GM18868 (cell line): Measurements from ENCODE around the gene TRMT1.
"Not testable (repeated sequence)": the region's sequence is repeated elsewhere in the genome, so short reads cannot be mapped to it uniquely, and the experiment has no call there.

ENCODE experiments used
- ATAC-seq: cut with Tn5 transposase; IDR thresholded peaks from one replicate; pipeline ENCODE4 v1.9.1; 2021; ENCODE audit warnings: mild to moderate bottlenecking, moderate library complexity; ENCODE audit not compliant: unreplicated experiment

Gene TRMT1

DNA sequence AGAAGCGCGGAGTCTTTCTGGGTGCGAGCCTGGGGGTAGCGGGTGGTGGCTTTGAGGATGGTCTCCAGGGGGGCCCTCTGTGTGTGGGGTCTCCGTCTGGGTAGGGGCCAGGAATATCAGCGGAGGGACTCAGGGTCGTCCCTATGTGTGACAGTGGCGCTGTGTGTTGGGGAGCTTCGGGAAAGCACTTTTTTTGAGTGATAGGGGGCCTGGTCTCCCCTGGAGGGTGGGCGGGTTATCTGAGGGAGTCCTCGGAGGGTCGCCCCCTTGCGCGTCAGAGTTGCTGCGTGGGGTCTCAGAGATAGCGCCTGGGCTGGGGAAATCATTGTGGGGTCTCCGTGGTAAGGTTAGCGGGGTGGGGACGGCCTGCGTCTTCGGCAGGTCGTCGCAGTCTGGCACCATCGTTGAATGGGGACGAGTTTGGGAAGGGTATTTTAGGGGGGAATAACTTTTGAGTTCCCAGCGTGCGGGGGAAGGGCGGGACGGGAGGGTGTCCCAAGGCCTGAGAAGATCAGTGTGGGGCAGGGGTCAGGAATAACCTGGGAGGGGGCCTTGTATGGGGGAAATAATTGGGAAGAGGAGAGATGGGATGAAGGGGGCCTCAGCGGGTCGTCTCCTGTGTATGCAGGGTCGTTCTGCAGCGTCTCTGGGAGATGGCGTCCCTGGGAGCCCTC is 34.5 kb upstream of the TRMT1 start:
- peak; percentile 3 for ATAC-seq

DNA sequence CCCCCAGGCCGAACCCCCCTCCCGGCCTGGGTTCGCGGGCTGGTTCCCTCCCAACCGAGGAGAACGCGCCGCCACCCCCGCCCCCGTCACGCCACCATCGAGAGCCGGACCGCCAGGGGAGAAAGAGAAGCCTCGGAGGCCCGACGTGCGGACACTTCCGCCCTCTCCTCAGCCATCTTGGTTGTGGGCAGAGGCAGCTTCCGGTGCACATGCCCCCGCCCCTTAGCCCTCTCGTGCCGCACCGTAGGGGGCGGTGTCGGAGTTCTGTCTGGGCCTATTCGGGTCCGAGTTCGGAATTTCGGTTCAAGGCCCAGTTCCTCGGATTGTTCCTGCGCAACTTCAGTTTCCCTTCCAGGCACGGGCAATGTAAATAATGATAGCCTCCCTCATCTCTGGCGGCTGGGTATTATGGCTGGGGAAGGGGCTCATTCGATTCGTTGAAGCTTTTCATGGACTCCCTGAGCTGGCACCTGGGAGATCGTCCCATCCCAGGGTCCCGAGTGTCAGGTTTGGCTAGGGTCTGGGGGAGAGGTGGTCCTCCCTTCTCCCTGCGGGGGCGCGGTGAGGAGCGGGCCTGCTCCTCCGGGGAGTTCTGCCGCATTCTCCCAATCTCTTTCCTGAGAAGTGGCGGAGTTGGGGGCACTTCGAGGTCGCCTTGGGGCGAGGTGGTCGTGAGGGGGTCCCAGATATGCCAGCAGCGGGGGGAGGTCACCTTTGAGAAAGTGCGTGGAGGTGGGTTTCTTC is 33.8 kb upstream of the TRMT1 start, which contains the start of the genes IER2 and STX10:
Gene IER2 (plus strand): TSS at position 225 of the 744 bp plus-strand sequence. CDS start 2,776 bp downstream, outside the sequence.
Gene STX10 (minus strand): TSS at position 189 of the 744 bp plus-strand sequence. CDS start 202 bp downstream, outside the sequence.
- ATAC-seq, result peak; percentile 33

DNA sequence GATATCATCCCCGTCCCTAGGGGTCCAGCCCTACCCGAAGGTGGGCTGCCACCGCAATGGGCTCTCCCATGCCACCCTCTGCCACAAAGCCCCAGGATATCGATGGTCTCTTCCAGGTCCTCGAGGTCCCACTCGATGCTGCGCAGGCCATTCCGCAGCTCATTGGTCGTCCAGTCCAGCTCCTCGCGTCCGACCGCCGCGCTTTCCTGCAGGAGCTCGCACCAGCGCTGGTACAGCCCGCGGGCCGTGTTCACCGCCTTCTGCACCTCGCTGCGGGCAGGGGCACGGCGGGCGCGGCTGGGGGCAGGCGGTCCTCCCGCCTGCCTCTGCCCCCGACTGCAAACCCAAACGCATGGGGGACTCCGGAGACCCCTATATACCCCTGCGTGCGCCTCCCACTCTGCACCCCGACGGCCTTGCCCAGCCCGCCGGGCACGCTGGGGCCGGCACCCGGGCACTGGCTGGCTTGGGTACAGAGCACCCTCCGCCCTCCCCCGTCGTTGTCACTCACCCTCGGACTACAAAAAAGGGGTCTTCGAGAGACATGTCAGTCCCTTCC is 33.2 kb upstream of the TRMT1 start:
- ATAC-seq, result no peak

DNA sequence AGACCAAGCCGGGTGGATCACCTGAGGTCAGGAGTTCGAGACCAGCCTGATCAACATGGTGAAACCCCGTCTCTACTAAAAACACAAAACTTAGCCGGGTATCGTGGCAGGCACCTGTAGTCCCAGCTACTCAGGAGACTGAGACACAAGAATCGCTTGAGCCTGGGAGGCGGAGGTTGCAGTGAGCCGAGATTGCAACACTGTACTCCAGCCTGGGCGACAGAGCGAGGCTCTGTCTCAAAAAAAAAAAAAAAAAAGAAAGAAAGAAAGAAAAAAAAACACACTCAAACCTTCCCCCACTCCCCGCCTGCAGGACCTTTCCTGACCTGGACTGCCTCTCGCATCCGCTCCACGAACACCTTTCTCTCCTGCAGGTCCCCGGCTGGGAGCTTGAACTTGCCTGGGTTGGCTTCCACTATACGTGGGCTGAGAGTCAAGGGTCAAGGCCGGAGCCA is 32.7 kb upstream of the TRMT1 start:
- not testable (repeated sequence) for ATAC-seq

DNA sequence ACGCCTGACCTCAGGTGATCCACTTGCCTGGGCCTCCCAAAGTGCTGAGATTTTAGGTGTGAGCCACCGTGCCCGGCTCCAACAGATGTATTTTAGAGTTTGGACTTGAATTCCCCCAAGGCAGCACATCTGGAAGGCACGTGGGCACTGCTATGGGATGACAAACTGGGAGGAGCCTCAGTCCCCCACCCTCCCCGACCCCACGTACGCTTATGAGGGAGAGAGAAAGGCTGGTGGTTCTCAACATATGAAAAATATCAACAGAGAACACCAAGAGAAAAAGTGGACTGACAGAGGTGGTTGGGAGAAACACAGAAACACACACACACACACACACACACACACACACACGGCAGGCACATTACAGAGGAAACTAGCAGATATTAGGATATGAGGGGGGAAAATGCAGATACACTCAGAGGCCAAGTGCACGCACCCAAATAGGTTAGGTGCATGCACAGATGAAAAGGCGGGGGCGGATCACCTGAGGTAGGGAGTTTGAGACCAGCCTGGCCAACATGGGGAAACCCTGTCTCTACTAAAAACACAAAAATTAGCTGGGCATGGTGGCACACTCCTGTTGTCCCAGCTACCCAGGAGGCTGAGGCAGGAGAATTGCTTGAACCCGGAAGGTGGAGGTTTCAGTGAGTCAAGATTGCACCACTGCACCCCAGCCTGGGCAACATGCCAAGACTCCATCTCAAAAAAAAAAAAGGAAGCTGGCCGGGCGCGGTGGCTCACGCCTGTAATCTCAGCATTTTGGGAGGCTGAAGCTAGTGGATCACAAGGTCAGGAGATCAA is 30.4 kb upstream of the TRMT1 start:
- ATAC-seq, result no peak

DNA sequence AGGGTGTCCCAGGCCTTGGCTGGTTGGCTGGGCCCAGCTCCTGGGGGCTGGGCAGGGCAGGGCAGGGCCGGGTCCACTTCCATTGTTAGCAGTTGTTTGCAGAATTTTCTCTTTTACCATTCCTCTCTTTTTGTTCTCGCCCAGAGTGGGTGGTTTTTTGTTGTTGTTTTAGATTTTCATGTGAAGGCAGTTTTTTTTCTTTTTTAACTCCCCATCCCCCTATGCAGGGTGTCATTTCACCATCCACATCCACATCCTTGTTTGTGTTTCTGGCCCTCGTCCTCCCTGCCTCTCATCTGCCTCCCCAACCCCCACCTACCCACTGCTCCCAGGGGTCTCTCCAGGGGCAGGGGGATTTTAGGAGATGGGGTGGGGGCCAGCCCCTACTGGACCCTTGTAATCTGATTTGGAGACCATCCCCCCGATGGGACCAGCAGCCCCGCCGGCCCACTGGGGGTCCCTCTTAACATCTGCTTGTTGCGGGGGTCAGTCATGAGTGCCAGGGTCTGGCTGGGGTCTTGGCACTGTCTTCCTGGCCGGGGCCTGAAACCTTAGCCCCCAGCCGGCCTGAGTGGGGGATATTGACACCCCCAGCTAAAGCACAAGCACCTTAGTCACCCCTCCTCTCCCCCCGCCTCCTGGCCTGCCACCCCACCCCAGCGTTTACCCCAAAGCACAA is 23.2 kb upstream of the TRMT1 start:
- ATAC-seq, result no peak

- no peak for ATAC-seq
These were observed 22.3 kb upstream of the TRMT1 start for GRCh38 chr19:13138916-13139198.

- no peak for ATAC-seq
These were observed 21.8 kb upstream of the TRMT1 start for GRCh38 chr19:13138171-13138915.

DNA sequence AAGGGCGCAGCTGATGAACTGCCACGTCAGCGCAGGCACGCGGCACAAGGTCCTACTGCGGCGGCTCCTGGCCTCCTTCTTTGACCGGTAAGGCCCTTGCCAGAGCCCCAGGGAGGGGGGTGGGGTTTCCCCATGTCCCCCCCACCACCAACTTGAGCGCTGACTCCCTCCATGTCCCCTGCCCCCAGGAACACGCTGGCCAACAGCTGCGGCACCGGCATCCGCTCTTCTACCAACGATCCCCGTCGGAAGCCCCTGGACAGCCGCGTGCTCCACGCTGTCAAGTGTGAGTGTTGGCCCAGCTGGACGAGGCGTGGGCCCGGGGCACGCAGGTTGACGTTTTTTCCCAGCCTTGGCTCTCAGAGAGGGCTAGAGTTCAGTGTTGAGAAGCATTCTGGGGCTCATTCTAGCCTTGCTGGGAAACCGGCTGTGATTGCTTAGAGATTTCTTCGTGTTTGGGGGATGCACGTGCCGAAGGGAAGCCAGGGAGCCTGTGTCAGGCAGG is 20.8 kb upstream of the TRMT1 start:
- no peak for ATAC-seq

DNA sequence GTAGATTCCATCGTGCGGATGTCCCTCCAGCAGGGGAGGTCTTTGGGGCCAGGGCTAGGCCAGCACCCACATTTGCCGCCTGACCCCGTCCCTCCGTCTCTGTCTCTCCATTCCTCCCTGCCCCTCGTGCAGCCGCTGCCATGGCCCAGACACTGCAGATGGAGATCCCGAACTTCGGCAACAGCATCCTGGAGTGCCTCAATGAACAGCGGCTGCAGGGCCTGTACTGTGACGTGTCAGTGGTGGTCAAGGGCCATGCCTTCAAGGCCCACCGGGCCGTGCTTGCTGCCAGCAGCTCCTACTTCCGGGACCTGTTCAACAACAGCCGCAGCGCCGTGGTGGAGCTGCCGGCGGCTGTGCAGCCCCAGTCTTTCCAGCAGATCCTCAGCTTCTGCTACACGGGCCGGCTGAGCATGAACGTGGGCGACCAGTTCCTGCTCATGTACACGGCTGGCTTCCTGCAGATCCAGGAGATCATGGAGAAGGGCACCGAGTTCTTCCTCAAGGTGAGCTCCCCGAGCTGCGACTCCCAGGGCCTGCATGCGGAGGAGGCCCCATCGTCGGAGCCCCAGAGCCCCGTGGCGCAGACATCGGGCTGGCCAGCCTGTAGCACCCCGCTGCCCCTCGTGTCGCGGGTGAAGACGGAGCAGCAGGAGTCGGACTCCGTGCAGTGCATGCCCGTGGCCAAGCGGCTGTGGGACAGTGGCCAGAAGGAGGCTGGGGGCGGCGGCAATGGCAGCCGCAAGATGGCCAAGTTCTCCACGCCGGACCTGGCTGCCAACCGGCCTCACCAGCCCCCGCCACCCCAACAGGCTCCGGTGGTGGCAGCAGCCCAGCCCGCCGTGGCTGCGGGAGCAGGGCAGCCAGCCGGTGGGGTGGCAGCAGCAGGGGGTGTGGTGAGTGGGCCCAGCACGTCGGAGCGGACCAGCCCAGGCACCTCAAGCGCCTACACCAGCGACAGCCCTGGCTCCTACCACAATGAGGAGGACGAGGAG is 18.8 kb upstream of the TRMT1 start:
- ATAC-seq, result no peak

GRCh38 chr19:13134626-13135025 is 18.1 kb upstream of the TRMT1 start:
- no peak for ATAC-seq

DNA sequence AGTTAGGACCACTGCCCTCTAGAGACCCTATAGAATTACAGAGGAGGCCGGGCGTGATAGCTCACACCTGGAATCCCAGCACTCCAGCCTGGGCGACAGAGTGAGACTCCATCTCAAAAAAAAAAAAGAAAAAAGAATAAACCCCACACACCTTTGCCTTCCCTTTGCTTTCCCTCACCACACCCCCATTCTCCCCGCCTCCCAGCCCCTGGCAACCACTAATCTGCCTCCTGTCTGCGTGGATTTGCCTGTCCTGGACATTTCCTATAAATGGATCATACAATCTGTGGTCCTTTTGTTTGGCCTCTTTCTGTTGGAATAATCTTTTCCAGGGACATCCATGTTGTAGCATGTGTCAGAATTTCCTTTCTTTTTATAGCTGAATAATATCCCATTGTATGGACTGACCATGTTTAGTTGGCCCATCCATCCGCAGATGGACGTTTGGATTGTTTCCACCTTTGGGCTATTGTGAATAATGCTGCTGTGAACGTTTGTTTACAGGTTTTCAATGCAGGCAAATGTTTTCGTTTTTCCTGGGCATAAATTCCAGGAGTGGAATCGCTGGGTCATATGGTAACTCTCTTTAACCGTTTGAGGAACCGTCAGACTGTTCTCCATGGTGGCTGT is 16.8 kb upstream of the TRMT1 start:
- ATAC-seq, result no peak

DNA sequence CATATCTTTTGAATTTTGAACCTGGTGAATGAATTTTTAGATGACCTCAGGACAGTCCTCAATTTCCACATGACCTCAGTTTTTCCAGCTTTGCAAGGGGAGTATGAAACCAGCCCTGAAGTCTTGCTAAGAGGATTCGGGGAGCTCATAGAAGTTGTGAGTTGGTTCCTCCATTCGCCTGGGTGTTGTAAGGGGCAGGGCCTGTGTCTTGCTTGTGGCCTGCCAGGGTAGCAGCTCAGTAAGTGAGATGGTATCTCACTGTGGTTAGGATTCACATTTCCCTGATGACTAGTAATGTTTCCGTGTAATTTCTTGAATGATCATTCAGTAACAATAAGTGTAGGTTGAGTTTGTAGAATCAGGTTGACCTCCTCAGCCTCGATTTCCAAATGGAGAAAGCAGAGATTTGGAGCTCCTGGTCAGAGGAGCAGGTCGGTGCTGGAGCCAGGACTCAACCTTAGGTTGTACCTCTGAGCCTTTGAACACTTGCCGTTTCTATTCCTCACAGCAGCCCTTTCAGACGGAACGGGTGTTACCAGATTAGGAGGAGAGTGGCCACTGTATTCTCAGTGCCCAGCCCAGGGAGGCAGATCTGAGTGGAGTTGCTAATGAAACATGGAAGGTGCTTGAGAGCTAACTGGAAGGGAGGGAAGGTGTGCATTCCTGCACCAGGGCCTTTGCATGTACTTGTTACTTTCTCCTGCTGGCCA is 16.1 kb upstream of the TRMT1 start:
- ATAC-seq, result no peak

GRCh38 chr19:13130886-13131490 is 14.4 kb upstream of the TRMT1 start:
- ATAC-seq, result no peak

GRCh38 chr19:13129384-13129783 is 12.8 kb upstream of the TRMT1 start:
- ATAC-seq, result no peak

GRCh38 chr19:13128583-13128982 is 12.0 kb upstream of the TRMT1 start:
- no peak for ATAC-seq
